Smooth muscle cell of the brain vasculature (primary cell): ENCODE data around the gene SELENOS.

Experiments used
- DNase-seq: peaks from one replicate; pipeline ENCODE4 v3.0.0-alpha.2; 2012; ENCODE audit warnings: low read depth, low spot score

The SELENOS gene, protein sequence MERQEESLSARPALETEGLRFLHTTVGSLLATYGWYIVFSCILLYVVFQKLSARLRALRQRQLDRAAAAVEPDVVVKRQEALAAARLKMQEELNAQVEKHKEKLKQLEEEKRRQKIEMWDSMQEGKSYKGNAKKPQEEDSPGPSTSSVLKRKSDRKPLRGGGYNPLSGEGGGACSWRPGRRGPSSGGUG

GRCh38 chr15:101277038-101277822, at the start of gene SELENOS:
TSS of gene SELENOS (minus strand) at chr15:101277485. CDS start at chr15:101277417, 68 bp downstream.
- DNase-seq: no peak

- DNase-seq: no peak
Measured at GRCh38 chr15:101326462-101327146, 49.3 kb upstream of the SELENOS start.

- DNase-seq: no peak
Measured at GRCh38 chr15:101326026-101326315, 48.7 kb upstream of the SELENOS start.

GRCh38 chr15:101325263-101326025, 48.2 kb upstream of the SELENOS start:
- no peak for DNase-seq

DNA sequence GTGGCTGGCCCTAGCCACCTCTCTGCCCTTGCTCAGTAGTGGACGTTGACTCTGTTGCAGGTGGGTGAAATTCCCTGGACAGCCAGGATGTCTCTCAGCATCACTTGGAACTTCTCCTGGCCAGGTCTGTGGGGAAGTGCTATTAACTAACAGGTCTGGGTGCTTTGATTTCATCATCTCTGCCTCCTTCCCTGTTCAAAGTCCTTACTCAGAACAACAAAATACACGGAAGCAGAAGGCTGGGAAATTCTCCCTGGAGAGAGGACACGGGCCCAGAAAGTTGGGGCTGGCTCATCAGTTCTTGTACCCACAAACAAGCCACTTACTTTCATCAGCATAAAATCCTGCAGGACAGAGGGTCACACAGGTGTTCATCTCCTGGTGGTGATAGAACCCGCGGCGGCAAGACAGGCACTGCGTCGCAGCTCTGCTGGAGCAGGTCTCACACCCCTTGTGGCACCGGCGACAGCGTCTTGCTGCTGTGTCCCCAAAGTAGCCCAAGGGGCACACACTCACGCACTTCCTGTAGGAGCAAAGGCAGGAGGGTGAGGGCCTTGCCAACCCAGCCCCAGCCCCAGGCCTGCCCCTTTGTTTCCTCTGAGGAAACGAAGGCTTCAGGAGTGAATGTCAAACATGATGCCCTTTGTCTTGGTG, 47.4 kb upstream of the SELENOS start:
- DNase-seq: no peak

DNA sequence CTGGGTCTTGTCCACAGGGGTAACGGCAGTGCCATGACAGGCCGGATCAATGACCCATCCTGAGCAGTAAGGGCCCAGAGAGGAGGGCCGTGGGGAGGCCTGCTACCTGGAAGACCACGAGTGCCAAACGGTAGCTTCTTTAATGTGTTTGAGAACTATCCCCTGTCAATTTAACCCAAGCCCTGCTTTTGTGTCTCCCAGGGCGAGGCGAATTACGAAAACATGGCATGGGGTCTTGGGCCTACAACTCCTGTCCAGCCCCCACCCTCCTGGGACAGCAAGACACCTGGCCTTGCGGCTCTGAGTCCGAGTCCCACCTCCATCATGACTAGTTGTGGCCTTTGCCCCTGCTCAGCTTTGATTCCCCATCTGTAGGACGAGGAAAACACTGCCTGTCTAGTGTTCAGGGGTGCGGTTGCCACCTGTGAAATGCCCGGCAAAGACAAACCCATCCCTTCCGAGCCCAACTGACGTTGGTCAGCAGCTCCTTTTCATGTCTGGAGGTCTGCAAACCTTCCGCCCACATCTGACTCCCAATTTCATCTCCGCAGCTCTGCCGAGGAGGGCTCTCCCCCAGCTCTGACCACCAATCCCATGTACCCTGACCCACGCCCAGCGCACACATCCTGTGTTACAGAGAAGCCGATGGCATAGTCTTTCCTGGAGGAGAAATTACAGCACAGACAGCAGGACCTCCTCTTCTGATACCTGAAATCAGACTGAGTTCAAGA, 46.7 kb upstream of the SELENOS start:
- no peak for DNase-seq

- no peak for DNase-seq
Measured at GRCh38 chr15:101322854-101323477, 45.7 kb upstream of the SELENOS start.

DNA sequence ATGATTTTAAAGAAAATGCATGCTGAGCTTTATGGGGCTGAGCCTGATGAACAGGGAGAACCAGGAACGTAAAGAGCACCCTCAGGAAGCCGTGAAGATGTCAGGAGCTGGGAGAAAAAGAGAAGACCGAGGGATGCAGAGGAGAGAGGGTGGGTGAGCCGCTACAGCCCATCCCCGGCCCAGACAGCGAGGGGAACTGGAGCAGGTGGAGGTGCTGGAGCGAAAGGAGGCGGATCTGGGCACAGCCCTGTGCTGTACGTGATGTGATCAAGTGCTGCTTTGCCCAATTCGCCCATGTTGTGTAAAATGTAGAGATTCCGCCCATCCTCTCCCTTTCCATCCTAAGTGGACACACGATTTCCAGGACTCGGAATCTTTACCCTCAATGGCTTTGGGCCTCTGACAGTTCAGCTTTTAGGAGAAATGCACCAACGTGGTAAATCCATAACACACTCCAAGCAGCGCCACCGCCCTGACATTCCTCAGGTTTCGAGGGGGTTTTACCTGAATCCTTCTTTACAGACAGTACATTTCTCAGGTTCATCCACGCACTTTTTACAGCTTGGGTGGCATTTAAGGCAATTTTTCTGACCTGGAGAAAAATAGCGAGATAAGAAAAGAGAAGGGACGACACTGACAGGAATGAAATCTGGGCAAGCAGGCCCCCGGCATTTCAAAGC, 44.9 kb upstream of the SELENOS start:
- no peak for DNase-seq

DNA sequence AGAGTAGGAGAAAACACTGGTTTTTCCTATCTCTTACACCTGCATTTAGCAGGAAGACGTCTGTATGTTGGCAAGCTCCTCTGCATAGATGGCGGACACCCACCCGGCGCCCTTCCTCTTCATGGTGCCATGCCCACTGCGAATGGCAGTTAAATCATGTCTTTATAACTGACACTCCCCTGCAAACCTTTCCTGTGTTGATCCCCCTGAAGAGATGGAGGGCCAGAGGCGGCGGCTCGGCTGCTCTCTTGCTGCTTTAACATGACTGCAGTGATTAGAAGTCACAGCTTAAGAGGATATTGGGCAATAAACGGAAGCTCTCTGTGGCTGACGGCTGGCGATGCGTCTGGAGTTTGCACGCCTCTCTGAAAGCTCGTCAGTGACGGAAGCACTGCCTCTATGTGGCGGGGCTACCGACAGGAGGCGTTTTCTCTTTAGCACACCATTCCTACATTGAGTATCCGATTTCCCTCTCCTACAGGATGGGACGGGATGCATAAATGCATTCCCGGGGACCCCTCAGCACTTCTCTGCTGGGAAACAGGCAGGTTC, 43.3 kb upstream of the SELENOS start:
- DNase-seq: no peak

GRCh38 chr15:101318839-101319238, 41.6 kb upstream of the SELENOS start:
- DNase-seq: no peak

- no peak for DNase-seq
Measured at GRCh38 chr15:101318147-101318819, 41.0 kb upstream of the SELENOS start.

DNA sequence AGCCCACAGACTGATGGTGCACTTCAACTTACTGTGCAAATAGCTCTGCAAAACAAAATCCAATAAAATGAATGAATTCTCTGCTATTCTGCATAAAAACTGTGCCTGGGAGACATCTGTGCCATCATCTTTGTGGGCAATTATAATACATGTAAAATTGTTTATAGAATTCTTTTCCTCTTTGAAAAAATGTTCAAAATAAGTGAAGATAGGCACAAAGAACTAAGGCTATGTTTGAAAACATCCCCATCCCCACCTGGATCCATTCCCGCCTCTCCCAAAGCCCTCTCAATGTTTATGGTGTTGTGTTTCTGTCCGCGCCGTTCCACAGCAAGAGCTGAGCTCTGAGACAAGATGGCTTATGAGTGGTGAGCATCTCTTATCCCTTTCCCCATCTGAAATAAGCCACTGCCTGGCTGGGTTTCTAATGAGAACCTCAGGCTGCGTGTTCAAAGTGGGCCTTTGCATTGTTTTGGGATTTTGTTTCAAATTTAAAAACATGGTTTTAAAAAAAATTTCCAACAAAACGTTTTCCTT, 40.1 kb upstream of the SELENOS start:
- DNase-seq: no peak

DNA sequence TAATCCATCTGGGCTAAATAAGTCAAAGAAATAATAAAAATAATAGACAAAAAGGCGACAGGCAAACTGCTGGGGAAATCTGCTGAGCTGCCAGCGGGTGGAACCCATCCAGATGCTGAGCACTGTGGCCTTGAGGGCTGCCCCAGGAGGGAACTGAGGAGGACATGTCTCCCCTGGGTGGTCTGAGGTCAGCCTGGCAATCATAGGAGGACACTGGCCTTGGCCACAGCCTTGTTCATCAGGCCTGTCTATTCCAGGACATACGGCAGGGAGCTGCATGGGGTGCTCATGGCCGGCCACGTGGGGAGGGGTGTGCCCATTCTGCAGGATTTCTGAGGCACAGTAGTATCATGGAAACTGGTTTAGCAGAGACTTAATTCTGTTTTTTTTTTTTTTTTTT, 39.2 kb upstream of the SELENOS start:
- no peak for DNase-seq

GRCh38 chr15:101315736-101316135, 38.5 kb upstream of the SELENOS start:
- DNase-seq: no peak

DNA sequence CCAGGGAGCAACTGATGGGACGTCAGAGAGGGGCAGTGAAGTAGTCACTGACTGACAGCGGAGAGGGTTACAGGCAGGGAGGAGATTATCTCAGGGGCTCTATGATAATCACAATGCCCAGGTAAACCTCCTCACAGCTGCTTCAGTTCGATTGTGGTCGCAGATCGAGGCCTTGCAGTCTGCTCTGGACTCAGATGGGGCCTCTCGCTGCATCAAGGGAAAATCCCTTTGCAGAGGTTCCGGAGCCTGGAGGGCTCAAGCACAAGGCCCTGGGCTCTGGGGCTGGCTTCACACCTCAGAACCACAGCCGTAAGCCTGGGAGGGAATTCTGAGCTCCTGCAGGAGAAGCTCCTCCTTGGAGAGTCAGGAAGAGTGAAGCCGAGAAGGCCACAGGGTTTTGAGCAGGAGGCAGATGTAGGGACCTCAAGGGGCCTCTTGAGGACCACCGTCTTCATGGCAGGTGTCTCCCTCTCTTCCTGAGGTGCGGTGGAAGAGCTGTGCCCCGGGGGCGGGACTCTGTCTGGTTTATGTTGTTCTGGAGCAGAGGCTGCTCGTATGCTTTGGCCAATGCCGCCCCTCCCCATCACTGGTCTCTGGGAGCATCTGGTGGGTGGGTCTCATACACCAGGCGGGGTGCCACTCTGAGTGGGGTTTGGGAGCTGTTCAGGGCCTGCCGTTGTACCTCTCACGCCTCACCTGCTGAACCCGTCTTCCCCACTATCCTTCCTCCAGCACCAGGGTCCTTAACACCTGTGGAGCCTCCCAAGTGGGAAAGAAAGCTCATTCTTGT, 37.2 kb upstream of the SELENOS start:
- no peak for DNase-seq

DNA sequence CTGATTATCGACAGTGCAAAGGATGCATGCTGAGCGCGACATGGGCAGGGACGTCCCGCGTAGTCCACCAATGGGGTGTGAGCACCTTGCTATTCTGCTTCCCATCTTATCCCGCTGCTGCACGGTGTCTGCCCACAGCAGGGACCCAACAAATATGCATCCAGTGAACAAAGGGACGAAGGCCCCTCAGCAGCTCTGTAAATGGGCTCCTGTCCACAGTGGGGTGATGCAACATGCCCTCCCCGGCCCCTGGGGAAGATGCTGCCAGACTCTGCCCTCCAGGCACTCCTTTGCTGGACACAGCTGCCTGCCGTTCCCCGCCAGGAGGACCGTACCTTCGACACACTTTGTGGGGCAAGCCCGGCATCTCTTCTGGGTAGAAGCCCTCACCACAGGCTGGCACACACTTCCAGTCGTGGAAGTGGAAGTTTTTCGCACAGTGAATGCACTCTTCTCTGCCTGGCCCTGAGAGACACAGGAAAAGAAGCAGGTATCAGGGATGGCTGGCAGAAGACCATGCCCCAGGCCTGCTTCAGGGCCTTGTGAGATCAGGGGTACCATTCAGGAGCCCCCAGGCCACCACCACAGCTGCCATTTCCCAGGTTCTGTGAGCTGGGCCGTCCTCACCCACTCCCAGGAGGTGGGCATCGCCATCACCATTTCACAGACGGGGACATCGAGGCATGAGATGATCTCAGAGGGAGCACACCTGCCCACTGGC, 35.9 kb upstream of the SELENOS start:
- DNase-seq: no peak

- no peak for DNase-seq
Measured at GRCh38 chr15:101310508-101310907, 33.2 kb upstream of the SELENOS start.

DNA sequence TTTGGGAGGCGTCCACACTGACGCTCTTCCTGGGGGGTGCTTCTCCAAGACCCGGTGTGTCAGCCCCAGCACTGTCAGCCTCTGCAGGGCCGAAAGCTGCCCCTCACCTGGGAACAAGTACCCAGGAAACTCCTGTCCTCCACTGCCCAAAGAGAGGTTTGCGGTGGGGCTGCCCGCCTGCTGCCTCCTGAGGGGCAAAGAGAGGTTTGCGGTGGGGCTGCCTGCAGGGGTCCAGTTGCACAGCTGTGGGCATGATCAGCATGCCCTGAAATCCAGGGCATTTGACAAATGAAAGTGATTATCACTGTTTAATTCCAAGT, 32.8 kb upstream of the SELENOS start:
- no peak for DNase-seq
